Panc1 (cell line): Measurements from ENCODE around the gene UPP1.

Source experiments
- POLR2AphosphoS5 ChIP-seq: IDR thresholded peaks from 2 replicates; pipeline ENCODE4 v1.6.1; 2012; ENCODE audit warnings: mild to moderate bottlenecking, low read depth, low read length, moderate library complexity
- TF ChIP-seq, protein P1 (sequence below): fragments of 450-650 bp; IDR thresholded peaks from 2 replicates; pipeline ENCODE4 v1.5.1; 2017; ENCODE audit warnings: mild to moderate bottlenecking

DNA sequence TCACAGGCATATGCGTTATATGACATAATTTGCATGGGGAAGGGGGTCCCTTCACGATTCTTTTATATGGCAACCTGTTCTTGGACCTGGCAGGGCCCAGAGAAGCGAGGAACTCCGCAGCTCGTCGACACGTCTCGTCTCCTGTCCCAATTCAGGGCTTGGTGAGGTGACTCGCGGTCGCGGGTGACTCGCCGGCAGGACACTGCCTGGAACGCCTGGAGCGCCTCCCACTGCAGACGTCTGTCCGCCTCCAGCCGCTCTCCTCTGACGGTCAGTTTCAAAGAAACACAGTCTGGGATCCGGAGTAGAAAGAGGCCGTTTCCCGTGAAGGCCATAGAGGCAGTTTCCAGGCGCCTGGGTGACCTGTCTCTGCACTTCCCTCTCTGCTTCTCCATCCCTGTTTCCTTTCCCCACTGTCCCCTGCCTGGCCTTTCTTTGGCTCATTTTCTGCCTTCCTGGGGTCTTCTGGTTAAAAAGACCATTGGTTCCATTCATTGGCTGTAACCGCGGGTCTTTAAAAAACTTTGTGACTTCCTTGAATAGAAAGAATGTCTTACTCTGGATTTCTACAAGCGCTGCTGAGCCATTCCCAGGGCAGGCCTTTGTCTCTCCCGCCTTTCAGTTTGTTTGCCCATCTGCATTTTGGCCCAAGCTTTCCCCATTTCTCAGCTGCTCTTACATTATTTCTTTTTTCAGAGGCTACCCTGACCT is 1.2 kb downstream of the UPP1 start:
- TF ChIP-seq, protein P1, sequence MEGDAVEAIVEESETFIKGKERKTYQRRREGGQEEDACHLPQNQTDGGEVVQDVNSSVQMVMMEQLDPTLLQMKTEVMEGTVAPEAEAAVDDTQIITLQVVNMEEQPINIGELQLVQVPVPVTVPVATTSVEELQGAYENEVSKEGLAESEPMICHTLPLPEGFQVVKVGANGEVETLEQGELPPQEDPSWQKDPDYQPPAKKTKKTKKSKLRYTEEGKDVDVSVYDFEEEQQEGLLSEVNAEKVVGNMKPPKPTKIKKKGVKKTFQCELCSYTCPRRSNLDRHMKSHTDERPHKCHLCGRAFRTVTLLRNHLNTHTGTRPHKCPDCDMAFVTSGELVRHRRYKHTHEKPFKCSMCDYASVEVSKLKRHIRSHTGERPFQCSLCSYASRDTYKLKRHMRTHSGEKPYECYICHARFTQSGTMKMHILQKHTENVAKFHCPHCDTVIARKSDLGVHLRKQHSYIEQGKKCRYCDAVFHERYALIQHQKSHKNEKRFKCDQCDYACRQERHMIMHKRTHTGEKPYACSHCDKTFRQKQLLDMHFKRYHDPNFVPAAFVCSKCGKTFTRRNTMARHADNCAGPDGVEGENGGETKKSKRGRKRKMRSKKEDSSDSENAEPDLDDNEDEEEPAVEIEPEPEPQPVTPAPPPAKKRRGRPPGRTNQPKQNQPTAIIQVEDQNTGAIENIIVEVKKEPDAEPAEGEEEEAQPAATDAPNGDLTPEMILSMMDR = no peak
- TF ChIP-seq POLR2AphosphoS5 = no peak; the same call in 1 of the 2 replicates
